ENCODE data around the gene FRMD4A. TPM values are rescaled to one million over a fixed set of nuclear protein-coding genes. Genes with fewer than 3 reads are reported as not detected.

Gene FRMD4A
- total RNA-seq, 2 donors from 2014 or later: 22.3 to 22.4 TPM

GRCh38 chr10:13946209-13946460, 384.6 kb downstream of the FRMD4A start:
- H3K9ac ChIP-seq (ENCODE audit: extremely low read depth, low read length, poor library complexity, severe bottlenecking): no peak overlapping the region
- Mint-ChIP-seq H3K4me3 (no peak overlapping the region), H3K36me3 (ENCODE audit: low read depth) (no peaks in the 10 kb centered on the region), H3K4me1 (peaks cover 8% of the 10 kb centered on the region), H3K27ac (peak overlapping the region; percentile 68), H3K27me3 (ENCODE audit: insufficient read depth) (no peaks in the 10 kb centered on the region), H3K9me3 (no peaks in the 10 kb centered on the region)
- TF ChIP-seq CTCF (conservative IDR thresholded peaks at IDR 0.05): no peak
- H3K4me3 ChIP-seq (ENCODE audit: low read length): no peak overlapping the region
- no peak for DNase-seq
- no peaks in the 10 kb centered on the region for H3K36me3 ChIP-seq (ENCODE audit: control insufficient read depth, insufficient read depth, low read length)
- WGBS, 2 experiments (ENCODE audit: insufficient coverage in 1 of 2, insufficient read length in 1 of 2): 92 to 100% methylated on average over 1 to 5 of the region's 5 CpGs
- H3K9me3 ChIP-seq (ENCODE audit: control insufficient read depth, low read length): no peaks in the 10 kb centered on the region
- peak overlapping the region; percentile 75 for H3K27ac ChIP-seq (ENCODE audit: low read depth, low read length)
- H3K27me3 ChIP-seq (ENCODE audit: control insufficient read depth, insufficient read depth, low read length, poor library complexity, severe bottlenecking): no peaks in the 10 kb centered on the region
- peaks cover 5% of the 10 kb centered on the region for H3K4me1 ChIP-seq (ENCODE audit: control insufficient read depth, insufficient read depth, low read length)

GRCh38 chr10:13945390-13946208, 385.1 kb downstream of the FRMD4A start:
- 64 to 83% methylated on average over 6 to 8 of the region's 8 CpGs for WGBS, 2 experiments (ENCODE audit: insufficient coverage in 1 of 2, insufficient read length in 1 of 2)
- Mint-ChIP-seq H3K27me3 (ENCODE audit: insufficient read depth) (no peaks in the 10 kb centered on the region), H3K27ac (peak overlapping the region; percentile 68), H3K4me3 (no peak overlapping the region), H3K9me3 (no peaks in the 10 kb centered on the region), H3K4me1 (peaks cover 8% of the 10 kb centered on the region), H3K36me3 (ENCODE audit: low read depth) (no peaks in the 10 kb centered on the region)
- H3K4me3 ChIP-seq (ENCODE audit: low read length): no peak overlapping the region
- no peak overlapping the region for H3K9ac ChIP-seq (ENCODE audit: extremely low read depth, low read length, poor library complexity, severe bottlenecking)
- H3K36me3 ChIP-seq (ENCODE audit: control insufficient read depth, insufficient read depth, low read length): no peaks in the 10 kb centered on the region
- no peaks in the 10 kb centered on the region for H3K9me3 ChIP-seq (ENCODE audit: control insufficient read depth, low read length)
- H3K27me3 ChIP-seq (ENCODE audit: control insufficient read depth, insufficient read depth, low read length, poor library complexity, severe bottlenecking): no peaks in the 10 kb centered on the region
- DNase-seq: peak; percentile 57
- peak overlapping the region; percentile 75 for H3K27ac ChIP-seq (ENCODE audit: low read depth, low read length)
- no peak for TF ChIP-seq CTCF (conservative IDR thresholded peaks at IDR 0.05)
- peaks cover 5% of the 10 kb centered on the region for H3K4me1 ChIP-seq (ENCODE audit: control insufficient read depth, insufficient read depth, low read length)

GRCh38 chr10:13944823-13945222, 385.9 kb downstream of the FRMD4A start:
- no peak overlapping the region for H3K27ac Mint-ChIP-seq

More at GRCh38 chr10:13944823-13945222, 385.9 kb downstream of the FRMD4A start:
- 92 to 99% methylated on average over 4 to 5 of the region's 5 CpGs for WGBS, 2 experiments (ENCODE audit: insufficient coverage in 1 of 2, insufficient read length in 1 of 2)
- Mint-ChIP-seq H3K4me3 (no peak overlapping the region), H3K4me1 (peaks cover 8% of the 10 kb centered on the region), H3K27me3 (ENCODE audit: insufficient read depth) (no peaks in the 10 kb centered on the region), H3K9me3 (no peaks in the 10 kb centered on the region), H3K36me3 (ENCODE audit: low read depth) (no peaks in the 10 kb centered on the region)
- no peak for DNase-seq
- Histone ChIP-seq H3K4me3 (ENCODE audit: low read length) (no peak overlapping the region), H3K4me1 (ENCODE audit: control insufficient read depth, insufficient read depth, low read length) (peaks cover 5% of the 10 kb centered on the region), H3K9ac (ENCODE audit: extremely low read depth, low read length, poor library complexity, severe bottlenecking) (no peak overlapping the region), H3K27me3 (ENCODE audit: control insufficient read depth, insufficient read depth, low read length, poor library complexity, severe bottlenecking) (no peaks in the 10 kb centered on the region), H3K27ac (ENCODE audit: low read depth, low read length) (peak overlapping the region; percentile 75), H3K36me3 (ENCODE audit: control insufficient read depth, insufficient read depth, low read length) (no peaks in the 10 kb centered on the region), H3K9me3 (ENCODE audit: control insufficient read depth, low read length) (no peaks in the 10 kb centered on the region)
- no peak for TF ChIP-seq CTCF (conservative IDR thresholded peaks at IDR 0.05)

Measured in endodermal cell (in vitro differentiated cells).